Measurements from ENCODE around the gene DYNLRB1. TPM values are rescaled to one million over a fixed set of nuclear protein-coding genes. Genes with fewer than 3 reads are reported as not detected.
"Not testable (repeated sequence)": the region's sequence is repeated elsewhere in the genome, so short reads cannot be mapped to it uniquely, and the experiment has no call there.

The DYNLRB1 gene
- total and polyA plus RNA-seq, 2 donors (not counting 1 experiment from before 2014, with no cell fraction given), result 107 to 352 TPM

GRCh38 chr20:34473262-34473883 is 42.8 kb upstream of the DYNLRB1 start:
- Histone ChIP-seq H3K4me1 (ENCODE audit: control insufficient read depth, extremely low read depth, insufficient read depth, low read length) (peaks cover 13% of the 10 kb centered on the region), H3K4me2 (ENCODE audit: extremely low read depth, insufficient read depth, low read length) (no peak overlapping the region), H3K4me3 (replicated peaks in 1 of 4; ENCODE audit: control extremely low read depth in 1 of 4, insufficient read depth in 1 of 4, low read depth in 3 of 4, low read length in 4 of 4) (no peak overlapping the region), H3K79me2 (ENCODE audit: control insufficient read depth, insufficient read depth, low read length) (no peaks in the 10 kb centered on the region), H3K9me3 (ENCODE audit: control insufficient read depth, insufficient read depth, low read depth, low read length) (no peaks in the 10 kb centered on the region), H3K9ac (ENCODE audit: insufficient read depth, low read length) (no peak overlapping the region), H4K20me1 (ENCODE audit: control insufficient read depth, extremely low read depth, insufficient read depth, low read length) (no peaks in the 10 kb centered on the region), H3K36me3 (ENCODE audit: control insufficient read depth, insufficient read depth, low read length) (peaks cover 3% of the 10 kb centered on the region), H2AFZ (ENCODE audit: low read length) (no peak overlapping the region), H3K27ac (ENCODE audit: insufficient read depth, low read length) (no peak overlapping the region), H3K27me3 (ENCODE audit: control insufficient read depth, insufficient read depth, low read length) (no peaks in the 10 kb centered on the region)
- TF ChIP-seq CTCF (conservative IDR thresholded peaks at IDR 0.05 in 1 of 2, IDR thresholded peaks at IDR 0.05 in 1 of 2; ENCODE audit: low read depth in 1 of 2, low read length in 2 of 2), result peak in 1 of 2 donors; percentile 38
- no peak for TF ChIP-seq EZH2 (IDR thresholded peaks at IDR 0.05; ENCODE audit: low read length, missing control alignments)
- peak; percentile 35 to 57 for DNase-seq (ENCODE audit: low read depth in 2 of 2)

- Histone ChIP-seq H4K20me1 (ENCODE audit: control insufficient read depth, extremely low read depth, insufficient read depth, low read length) (no peaks in the 10 kb centered on the region), H3K4me2 (ENCODE audit: extremely low read depth, insufficient read depth, low read length) (no peak overlapping the region), H3K4me1 (ENCODE audit: control insufficient read depth, extremely low read depth, insufficient read depth, low read length) (peaks cover 13% of the 10 kb centered on the region), H3K27me3 (ENCODE audit: control insufficient read depth, insufficient read depth, low read length) (no peaks in the 10 kb centered on the region), H3K79me2 (ENCODE audit: control insufficient read depth, insufficient read depth, low read length) (no peaks in the 10 kb centered on the region), H3K9ac (ENCODE audit: insufficient read depth, low read length) (no peak overlapping the region), H3K9me3 (ENCODE audit: control insufficient read depth, insufficient read depth, low read depth, low read length) (no peaks in the 10 kb centered on the region), H3K4me3 (replicated peaks in 1 of 4; ENCODE audit: control extremely low read depth in 1 of 4, insufficient read depth in 1 of 4, low read depth in 3 of 4, low read length in 4 of 4) (no peak overlapping the region), H2AFZ (ENCODE audit: low read length) (no peak overlapping the region), H3K27ac (ENCODE audit: insufficient read depth, low read length) (no peak overlapping the region), H3K36me3 (ENCODE audit: control insufficient read depth, insufficient read depth, low read length) (peaks cover 6% of the 10 kb centered on the region)
- DNase-seq (ENCODE audit: low read depth in 2 of 2), result peak; percentile 25 to 44
- no peak for TF ChIP-seq EZH2 (IDR thresholded peaks at IDR 0.05; ENCODE audit: low read length, missing control alignments)
- peak; percentile 38 to 49 for TF ChIP-seq CTCF (conservative IDR thresholded peaks at IDR 0.05 in 1 of 2, IDR thresholded peaks at IDR 0.05 in 1 of 2; ENCODE audit: low read depth in 1 of 2, low read length in 2 of 2)
Observed at GRCh38 chr20:34475979-34476736, 40.1 kb upstream of the DYNLRB1 start.

- TF ChIP-seq EZH2 (IDR thresholded peaks at IDR 0.05; ENCODE audit: low read length, missing control alignments) (no peak), CTCF (conservative IDR thresholded peaks at IDR 0.05 in 1 of 2, IDR thresholded peaks at IDR 0.05 in 1 of 2; ENCODE audit: low read depth in 1 of 2, low read length in 2 of 2) (no peak)
- Histone ChIP-seq H3K4me3 (replicated peaks in 1 of 4; ENCODE audit: control extremely low read depth in 1 of 4, insufficient read depth in 1 of 4, low read depth in 3 of 4, low read length in 4 of 4) (no peak overlapping the region), H3K9ac (ENCODE audit: insufficient read depth, low read length) (no peak overlapping the region), H4K20me1 (ENCODE audit: control insufficient read depth, extremely low read depth, insufficient read depth, low read length) (no peaks in the 10 kb centered on the region), H3K27me3 (ENCODE audit: control insufficient read depth, insufficient read depth, low read length) (no peaks in the 10 kb centered on the region), H3K79me2 (ENCODE audit: control insufficient read depth, insufficient read depth, low read length) (no peaks in the 10 kb centered on the region), H3K4me2 (ENCODE audit: extremely low read depth, insufficient read depth, low read length) (no peak overlapping the region), H2AFZ (ENCODE audit: low read length) (no peak overlapping the region), H3K36me3 (ENCODE audit: control insufficient read depth, insufficient read depth, low read length) (peaks cover 13% of the 10 kb centered on the region), H3K4me1 (ENCODE audit: control insufficient read depth, extremely low read depth, insufficient read depth, low read length) (no peaks in the 10 kb centered on the region), H3K9me3 (ENCODE audit: control insufficient read depth, insufficient read depth, low read depth, low read length) (no peaks in the 10 kb centered on the region), H3K27ac (ENCODE audit: insufficient read depth, low read length) (no peak overlapping the region)
- no peak for DNase-seq (ENCODE audit: low read depth in 2 of 2)
Observed at GRCh38 chr20:34479627-34480026, 36.6 kb upstream of the DYNLRB1 start.

- H3K79me2 ChIP-seq (ENCODE audit: control insufficient read depth, insufficient read depth, low read length); H3K4me3 ChIP-seq (replicated peaks in 1 of 4; ENCODE audit: control extremely low read depth in 1 of 4, insufficient read depth in 1 of 4, low read depth in 3 of 4, low read length in 4 of 4); H2AFZ ChIP-seq (ENCODE audit: low read length); H3K4me1 ChIP-seq (ENCODE audit: control insufficient read depth, extremely low read depth, insufficient read depth, low read length); DNase-seq (ENCODE audit: low read depth in 2 of 2); H4K20me1 ChIP-seq (ENCODE audit: control insufficient read depth, extremely low read depth, insufficient read depth, low read length); H3K9me3 ChIP-seq (ENCODE audit: control insufficient read depth, insufficient read depth, low read depth, low read length); H3K27ac ChIP-seq (ENCODE audit: insufficient read depth, low read length); H3K27me3 ChIP-seq (ENCODE audit: control insufficient read depth, insufficient read depth, low read length); H3K9ac ChIP-seq (ENCODE audit: insufficient read depth, low read length); H3K4me2 ChIP-seq (ENCODE audit: extremely low read depth, insufficient read depth, low read length): not testable (repeated sequence)
- H3K36me3 ChIP-seq (ENCODE audit: control insufficient read depth, insufficient read depth, low read length), result peaks cover 13% of the 10 kb centered on the region
Observed at GRCh38 chr20:34482154-34482553, 34.1 kb upstream of the DYNLRB1 start.

Measured in fibroblast of lung (primary cell).